Parathyroid adenoma (tissue), 2 donors: Measurements from ENCODE around the gene PROB1.

Experiments
- H2AFZ ChIP-seq: fragments of 300-600 bp; sonication (generic); one replicate; pipeline ENCODE4 v1.7.0; 2017; ENCODE audit warnings: antibody characterized with exemption, mild to moderate bottlenecking
- H3K27ac ChIP-seq: fragments of 300-600 bp; sonication (generic); one replicate; pipeline ENCODE4 v1.7.0; 2017
- H3K27me3 ChIP-seq: fragments of 300-600 bp; sonication (generic); one replicate; pipeline ENCODE4 v1.7.0; 2017; ENCODE audit warnings: low read length; ENCODE audit not compliant: control insufficient read depth, insufficient read depth
- H3K36me3 ChIP-seq: fragments of 300-600 bp; sonication (generic); one replicate; pipeline ENCODE4 v1.7.0; 2017; ENCODE audit warnings: low read length; ENCODE audit not compliant: control insufficient read depth, insufficient read depth
- H3K4me1 ChIP-seq: fragments of 300-600 bp; sonication (generic); one replicate; pipeline ENCODE4 v1.7.0; 2017; ENCODE audit warnings: control low read depth
- H3K4me2 ChIP-seq: fragments of 300-600 bp; sonication (generic); one replicate; pipeline ENCODE4 v1.7.0; 2017; ENCODE audit warnings: low read length
- H3K4me3 ChIP-seq: fragments of 300-600 bp; sonication (generic); one replicate; pipeline ENCODE4 v1.7.0; 2017; ENCODE audit warnings: low read depth, low read length
- H3K79me2 ChIP-seq: fragments of 300-600 bp; sonication (generic); one replicate; pipeline ENCODE4 v1.7.0; 2017; ENCODE audit warnings: control low read depth
- H3K9ac ChIP-seq: fragments of 300-600 bp; sonication (generic); one replicate; pipeline ENCODE4 v1.7.0; 2017; ENCODE audit warnings: mild to moderate bottlenecking
- H3K9me3 ChIP-seq: fragments of 300-600 bp; sonication (generic); one replicate; pipeline ENCODE4 v1.7.0; 2017; ENCODE audit warnings: low read length; ENCODE audit not compliant: control insufficient read depth
- TF ChIP-seq, protein P1 (sequence below): fragments of 300-600 bp; sonication (generic); IDR thresholded peaks from one replicate; pipeline ENCODE4 v1.7.0; 2017; ENCODE audit warnings: antibody characterized with exemption, mild to moderate bottlenecking
- donor health status: primary hyperparathyroidism.

The PROB1 gene

DNA sequence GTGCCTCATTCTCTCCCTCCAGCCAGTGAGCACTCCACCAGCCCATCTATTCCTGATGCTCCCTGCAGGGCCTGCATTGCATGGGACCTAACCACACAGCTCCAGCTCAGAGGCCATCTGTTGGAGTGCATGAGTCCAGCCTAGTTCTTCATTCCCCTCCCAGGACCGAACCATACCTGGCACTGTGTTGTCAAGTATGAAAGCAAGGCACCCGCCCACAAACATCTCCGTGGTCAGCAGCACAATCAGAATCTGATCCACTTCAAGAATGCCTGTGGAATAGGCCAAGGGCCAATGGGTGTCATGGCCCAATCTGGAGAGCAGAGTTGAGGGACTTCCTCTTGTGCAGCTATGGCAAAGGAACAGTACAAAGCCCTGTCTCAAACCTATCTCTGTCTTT is 17.7 kb downstream of the PROB1 start:
- no peak overlapping the region for H3K4me2 ChIP-seq
- TF ChIP-seq, protein P1, sequence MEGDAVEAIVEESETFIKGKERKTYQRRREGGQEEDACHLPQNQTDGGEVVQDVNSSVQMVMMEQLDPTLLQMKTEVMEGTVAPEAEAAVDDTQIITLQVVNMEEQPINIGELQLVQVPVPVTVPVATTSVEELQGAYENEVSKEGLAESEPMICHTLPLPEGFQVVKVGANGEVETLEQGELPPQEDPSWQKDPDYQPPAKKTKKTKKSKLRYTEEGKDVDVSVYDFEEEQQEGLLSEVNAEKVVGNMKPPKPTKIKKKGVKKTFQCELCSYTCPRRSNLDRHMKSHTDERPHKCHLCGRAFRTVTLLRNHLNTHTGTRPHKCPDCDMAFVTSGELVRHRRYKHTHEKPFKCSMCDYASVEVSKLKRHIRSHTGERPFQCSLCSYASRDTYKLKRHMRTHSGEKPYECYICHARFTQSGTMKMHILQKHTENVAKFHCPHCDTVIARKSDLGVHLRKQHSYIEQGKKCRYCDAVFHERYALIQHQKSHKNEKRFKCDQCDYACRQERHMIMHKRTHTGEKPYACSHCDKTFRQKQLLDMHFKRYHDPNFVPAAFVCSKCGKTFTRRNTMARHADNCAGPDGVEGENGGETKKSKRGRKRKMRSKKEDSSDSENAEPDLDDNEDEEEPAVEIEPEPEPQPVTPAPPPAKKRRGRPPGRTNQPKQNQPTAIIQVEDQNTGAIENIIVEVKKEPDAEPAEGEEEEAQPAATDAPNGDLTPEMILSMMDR = no peak

DNA sequence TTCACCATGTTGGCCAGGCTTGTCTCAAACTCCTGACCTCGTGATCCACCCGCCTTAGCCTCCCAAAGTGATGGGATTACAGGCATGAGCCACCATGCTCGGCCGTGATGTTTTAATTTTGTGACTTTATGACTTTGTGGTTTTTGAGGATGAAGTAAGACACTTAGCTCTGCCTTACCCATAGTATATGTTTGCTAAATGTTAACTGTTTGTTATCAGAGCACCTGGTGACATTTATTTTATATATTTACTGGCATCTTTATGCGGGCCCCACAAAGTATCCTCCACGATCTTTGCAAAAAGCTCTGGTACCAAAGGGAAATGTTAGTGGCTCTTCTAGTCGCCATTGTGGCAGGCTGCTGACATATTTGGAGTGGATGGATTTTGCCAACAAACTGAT is 18.5 kb downstream of the PROB1 start:
- H3K36me3 ChIP-seq = no peaks in the 10 kb centered on the region

More for the DNA sequence above, 17.7 kb downstream of the PROB1 start:
- Histone ChIP-seq H3K36me3 (no peaks in the 10 kb centered on the region), H3K27ac (no peak overlapping the region), H3K79me2 (peaks cover 4% of the 10 kb centered on the region), H3K9me3 (no peaks in the 10 kb centered on the region), H3K27me3 (no peaks in the 10 kb centered on the region), H2AFZ (no peak overlapping the region), H3K4me3 (no peak overlapping the region), H3K9ac (no peak overlapping the region), H3K4me1 (peaks cover 14% of the 10 kb centered on the region)

DNA sequence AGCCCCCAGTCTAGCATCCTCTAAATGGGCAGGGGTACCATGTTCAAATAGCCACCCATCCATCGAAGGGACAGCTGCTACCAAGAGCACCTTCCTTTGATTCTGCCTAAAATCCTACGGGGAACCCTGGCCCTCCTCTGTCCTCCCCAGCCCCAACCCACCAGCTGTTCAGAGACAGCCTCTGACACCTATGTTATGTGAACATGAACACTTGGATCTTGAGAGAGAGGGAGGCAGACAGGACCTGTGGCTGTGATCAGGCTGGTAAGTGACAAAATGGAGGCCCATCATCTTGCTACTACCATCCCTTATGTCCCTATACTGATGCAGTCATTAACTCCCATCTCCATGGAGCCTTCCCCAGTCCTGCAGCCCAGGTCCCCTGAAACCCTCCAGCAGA is 20.0 kb downstream of the PROB1 start:
- TF ChIP-seq, protein P1 = no peak
- H3K79me2 ChIP-seq = peaks cover 1% of the 10 kb centered on the region
- H3K9me3 ChIP-seq = no peaks in the 10 kb centered on the region
- no peak overlapping the region for H3K4me2 ChIP-seq
- peaks cover 8% of the 10 kb centered on the region for H3K4me1 ChIP-seq
- no peaks in the 10 kb centered on the region for H3K36me3 ChIP-seq
- H3K9ac ChIP-seq = no peak overlapping the region
- no peaks in the 10 kb centered on the region for H3K27me3 ChIP-seq
- no peak overlapping the region for H3K4me3 ChIP-seq
- H3K27ac ChIP-seq = no peak overlapping the region
- no peak overlapping the region for H2AFZ ChIP-seq

More for the DNA sequence above, 18.5 kb downstream of the PROB1 start:
- Histone ChIP-seq H3K27me3 (no peaks in the 10 kb centered on the region), H3K9ac (no peak overlapping the region), H2AFZ (no peak overlapping the region), H3K4me2 (no peak overlapping the region), H3K27ac (no peak overlapping the region), H3K79me2 (peaks cover 4% of the 10 kb centered on the region), H3K9me3 (no peaks in the 10 kb centered on the region), H3K4me1 (peaks cover 8% of the 10 kb centered on the region), H3K4me3 (no peak overlapping the region)
- TF ChIP-seq, protein P1 = no peak

DNA sequence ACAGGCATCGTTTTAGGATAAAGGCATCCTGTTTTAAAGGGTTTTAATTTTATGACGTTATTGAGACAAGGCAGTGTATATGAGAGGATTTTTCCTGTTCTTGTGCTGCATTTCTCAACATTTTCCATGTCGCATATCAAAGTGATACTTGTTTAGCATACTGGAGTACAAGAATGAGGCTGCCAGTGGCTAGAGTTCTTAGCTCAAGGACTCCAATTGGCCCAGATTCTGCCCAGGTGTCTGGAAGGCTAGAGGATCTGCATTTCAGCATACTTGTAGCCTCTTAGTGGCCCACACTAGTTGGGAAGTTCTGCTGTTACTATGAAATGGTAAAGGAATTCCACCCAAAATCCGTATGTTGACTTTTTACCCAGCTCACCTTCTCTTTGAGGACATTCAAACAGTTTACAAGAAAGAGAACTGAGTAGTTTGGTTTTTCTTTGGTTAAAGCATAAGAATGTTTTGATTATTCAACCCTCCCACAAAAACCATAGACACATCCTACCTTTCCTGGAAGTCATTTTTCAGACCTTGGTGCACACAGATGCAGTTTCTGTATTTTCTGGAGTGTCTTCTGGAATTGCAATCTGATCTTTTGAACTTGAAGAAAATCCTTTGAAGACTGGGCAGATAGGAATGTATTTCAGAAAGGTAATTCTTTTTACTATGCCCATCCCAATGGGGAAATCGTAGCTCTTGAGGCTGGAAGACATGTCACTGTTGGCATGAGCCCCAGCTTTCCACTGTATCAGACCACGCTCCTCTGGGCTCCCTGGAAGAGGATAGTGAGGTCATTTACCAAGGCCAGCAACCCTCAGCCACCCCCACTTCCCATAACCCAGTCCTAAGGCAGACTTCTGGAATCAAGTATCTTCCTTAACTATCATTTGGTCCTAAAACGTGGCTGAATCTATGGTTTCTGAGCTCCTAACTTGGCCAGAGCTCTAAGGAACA is 23.1 kb downstream of the PROB1 start:
- Histone ChIP-seq H3K27ac (no peak overlapping the region), H3K27me3 (no peaks in the 10 kb centered on the region), H3K9ac (no peak overlapping the region), H3K36me3 (no peaks in the 10 kb centered on the region), H3K4me2 (no peak overlapping the region), H3K4me3 (no peak overlapping the region), H3K9me3 (no peaks in the 10 kb centered on the region), H2AFZ (no peak overlapping the region), H3K79me2 (no peaks in the 10 kb centered on the region), H3K4me1 (peaks cover 8% of the 10 kb centered on the region)
- TF ChIP-seq, protein P1 = no peak
